ENCODE measurements around the gene ACADS.
A peak's percentile ranks its signal among the peaks of the same experiment; 100 is the strongest.

Gene ACADS, protein sequence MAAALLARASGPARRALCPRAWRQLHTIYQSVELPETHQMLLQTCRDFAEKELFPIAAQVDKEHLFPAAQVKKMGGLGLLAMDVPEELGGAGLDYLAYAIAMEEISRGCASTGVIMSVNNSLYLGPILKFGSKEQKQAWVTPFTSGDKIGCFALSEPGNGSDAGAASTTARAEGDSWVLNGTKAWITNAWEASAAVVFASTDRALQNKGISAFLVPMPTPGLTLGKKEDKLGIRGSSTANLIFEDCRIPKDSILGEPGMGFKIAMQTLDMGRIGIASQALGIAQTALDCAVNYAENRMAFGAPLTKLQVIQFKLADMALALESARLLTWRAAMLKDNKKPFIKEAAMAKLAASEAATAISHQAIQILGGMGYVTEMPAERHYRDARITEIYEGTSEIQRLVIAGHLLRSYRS

DNA sequence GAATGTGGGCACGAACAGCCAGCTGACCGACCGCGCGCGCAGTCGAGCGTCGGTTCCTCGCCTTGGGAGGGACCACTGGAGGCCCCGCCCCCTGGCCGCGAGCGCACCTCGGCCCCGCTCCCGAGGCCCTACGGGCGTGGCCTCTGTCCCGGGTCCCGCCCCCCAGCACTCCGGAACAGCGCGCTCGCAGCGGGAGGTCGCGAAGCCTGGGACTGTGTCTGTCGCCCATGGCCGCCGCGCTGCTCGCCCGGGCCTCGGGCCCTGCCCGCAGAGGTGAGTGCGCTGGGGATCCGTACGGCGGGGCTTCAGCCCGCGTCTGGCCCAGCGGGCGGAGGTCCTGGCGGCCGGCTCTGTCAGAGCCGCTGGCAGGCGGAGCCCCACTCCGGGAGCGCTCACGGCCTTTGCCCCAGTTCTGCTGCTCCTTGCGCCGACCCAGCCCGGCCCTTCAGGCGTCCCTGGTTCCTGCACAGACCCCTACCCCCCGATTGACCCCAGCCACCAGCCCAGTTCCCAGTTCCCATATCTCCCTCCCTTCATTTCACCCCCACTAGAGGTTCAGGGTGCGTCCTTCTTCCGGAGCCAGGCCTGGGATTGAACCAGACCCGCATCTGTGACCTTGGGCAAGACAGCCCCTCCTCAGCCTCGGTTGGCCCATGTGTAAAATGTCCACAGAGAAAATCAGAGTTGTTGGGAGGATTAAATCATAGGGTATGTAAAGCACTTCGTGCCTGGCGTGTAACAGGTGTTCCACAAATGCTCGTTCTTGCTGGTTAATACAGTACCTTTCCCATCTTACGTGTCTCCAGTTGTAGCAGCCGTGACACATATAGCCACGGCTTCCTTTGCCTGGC lies at the start of gene ACADS:
Gene ACADS (plus strand): TSS at position 168 of the 851 bp plus-strand sequence. CDS start 60 bp downstream, at position 228.
- DNase-seq = peak; percentile 87 to 92

DNA sequence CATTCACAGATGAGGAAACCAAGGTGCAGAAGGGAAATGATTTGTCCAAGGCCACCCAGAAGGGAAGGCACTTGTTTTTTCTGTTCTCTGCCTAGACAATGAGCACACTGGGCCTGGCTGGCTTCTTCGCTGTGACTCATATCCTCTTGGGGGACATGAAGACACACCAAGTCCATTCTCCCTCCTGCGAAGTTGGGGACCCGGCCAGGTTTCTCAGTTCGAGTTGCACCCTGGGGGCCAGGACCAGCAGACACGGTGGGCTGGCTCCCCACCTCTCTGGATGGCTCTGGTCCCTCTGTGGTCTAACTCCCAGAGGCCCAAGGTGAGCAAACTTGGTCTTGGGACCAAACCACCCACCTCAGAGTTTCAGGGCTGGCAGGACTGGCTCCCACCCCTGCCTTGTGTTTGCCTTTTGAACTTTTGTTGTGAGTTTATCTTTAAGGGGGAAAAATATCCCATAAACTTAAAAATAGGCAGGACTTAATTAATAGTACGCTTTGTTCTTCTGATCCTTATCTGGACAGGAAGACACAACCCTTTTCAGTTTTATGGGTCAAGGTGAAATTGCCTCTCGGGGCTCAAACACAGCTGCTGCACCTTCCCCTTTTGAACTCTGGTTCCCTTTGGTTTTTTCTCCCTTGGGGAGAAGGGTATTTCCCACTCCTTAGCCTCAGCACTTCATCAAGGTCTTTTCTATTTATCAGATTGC lies 47.7 kb upstream of the ACADS start:
- DNase-seq = no peak

DNA sequence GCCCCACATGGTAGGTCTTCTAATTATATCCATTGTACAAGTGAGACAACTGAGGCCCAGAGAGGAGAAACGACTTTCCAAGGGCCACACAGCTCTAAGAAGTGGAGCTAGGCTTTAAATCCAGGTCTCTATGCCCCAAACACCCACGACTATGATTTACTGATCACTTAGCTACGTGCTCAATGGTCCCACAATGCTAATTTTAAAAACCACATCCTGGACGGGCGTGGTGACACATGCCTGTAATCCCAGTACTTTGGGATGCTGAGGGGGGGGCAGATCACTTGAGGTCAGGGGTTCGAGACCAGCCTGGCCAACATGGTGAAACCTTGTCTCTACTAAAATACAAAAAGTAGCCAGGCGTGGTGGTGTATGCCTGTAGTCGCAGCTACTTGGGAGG lies 47.1 kb upstream of the ACADS start:
- no peak for DNase-seq

DNA sequence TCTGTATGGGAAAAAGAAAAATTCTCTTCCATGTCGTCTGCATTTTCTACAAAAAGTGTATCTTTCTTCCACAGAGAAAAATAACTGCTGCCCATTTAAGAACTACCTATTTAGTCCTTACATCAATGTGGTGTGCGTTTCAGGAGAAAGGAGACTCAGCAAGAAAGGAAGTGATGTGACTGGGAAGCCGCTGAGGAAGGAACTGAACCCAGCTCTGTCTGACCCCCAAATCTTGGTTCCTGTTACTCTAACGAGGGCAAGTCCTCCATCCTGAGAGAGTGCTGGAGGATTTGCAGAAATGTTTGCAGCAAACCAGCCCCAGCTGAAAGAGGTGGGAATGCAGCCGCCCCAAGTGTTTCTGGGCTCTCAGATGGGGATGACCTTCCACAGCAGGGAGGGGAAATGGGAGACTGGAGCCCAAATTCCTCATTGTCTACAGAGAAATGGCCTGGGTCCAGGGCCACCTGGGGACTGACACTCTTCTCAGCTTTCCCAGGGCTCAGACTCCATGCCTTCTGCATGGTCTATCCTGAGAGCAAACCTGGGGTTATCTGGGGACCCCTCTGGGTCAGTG lies 45.4 kb upstream of the ACADS start:
- no peak for DNase-seq

DNA sequence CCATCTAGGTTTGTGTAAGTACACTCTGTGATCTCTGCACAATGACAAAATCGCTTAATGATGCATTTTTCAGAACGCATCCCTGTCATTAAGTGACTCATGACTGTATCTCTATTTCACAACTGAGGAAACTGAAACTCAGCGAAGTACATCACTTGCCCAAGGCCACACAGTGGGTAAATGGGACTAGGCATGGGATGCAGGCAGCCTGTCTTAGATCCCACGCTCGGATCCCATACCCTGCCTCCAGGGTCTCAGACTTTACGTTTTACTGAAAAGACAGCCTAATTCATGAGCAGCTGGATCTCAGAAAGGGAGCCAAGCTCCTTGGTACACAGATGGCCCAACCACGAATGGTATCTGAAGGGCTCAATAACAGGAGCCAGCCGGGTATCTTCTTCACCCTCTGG lies 41.1 kb upstream of the ACADS start:
- peak in 1 of 2 donors; percentile 34 for DNase-seq

DNA sequence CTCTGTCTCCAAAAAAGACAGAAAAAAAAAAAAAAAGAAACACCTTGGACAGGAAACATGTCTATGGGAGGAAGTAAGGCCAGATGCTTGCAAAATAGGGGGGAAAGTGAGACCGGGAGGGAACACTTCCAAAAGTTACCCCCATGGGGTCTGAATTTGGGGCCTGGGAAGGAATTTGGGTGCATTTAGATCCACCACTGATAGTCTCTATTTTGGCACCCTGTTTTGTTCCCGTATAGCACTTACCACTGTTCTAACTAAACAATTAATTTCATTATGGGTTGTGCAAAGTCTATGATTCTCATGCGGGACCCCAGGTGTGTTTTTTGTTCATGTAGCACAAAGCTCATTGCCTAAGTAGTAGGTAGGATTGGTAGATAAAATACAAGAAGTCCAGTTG lies 40.1 kb upstream of the ACADS start:
- DNase-seq = no peak

DNA sequence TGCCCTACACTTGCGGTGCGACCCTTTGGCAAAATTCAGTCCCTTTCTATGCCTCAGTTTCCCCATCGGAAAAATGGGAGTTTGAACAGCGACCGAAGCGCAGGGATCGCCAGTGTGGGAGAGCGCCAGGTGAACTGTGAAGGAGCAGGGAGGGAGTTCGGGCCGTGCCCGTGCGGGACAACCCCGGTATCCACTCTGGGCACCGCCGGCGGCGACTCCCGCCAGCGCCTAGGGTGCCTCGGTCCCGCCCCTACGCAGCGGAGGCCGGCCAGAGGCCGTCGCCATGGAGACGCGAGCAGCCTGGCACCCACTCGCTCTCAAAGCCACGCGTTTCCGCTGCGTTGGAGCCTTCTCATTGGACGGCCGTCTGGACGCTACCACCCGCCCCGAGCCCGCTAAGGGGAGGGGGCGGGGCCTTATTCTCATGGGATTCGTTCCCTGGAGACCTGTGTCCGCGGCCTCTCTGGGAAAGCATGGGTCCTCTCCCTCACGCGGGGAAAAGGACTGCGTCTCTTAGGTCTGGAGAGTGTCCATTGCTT lies 39.4 kb upstream of the ACADS start:
- DNase-seq = peak; percentile 97 to 98

DNA sequence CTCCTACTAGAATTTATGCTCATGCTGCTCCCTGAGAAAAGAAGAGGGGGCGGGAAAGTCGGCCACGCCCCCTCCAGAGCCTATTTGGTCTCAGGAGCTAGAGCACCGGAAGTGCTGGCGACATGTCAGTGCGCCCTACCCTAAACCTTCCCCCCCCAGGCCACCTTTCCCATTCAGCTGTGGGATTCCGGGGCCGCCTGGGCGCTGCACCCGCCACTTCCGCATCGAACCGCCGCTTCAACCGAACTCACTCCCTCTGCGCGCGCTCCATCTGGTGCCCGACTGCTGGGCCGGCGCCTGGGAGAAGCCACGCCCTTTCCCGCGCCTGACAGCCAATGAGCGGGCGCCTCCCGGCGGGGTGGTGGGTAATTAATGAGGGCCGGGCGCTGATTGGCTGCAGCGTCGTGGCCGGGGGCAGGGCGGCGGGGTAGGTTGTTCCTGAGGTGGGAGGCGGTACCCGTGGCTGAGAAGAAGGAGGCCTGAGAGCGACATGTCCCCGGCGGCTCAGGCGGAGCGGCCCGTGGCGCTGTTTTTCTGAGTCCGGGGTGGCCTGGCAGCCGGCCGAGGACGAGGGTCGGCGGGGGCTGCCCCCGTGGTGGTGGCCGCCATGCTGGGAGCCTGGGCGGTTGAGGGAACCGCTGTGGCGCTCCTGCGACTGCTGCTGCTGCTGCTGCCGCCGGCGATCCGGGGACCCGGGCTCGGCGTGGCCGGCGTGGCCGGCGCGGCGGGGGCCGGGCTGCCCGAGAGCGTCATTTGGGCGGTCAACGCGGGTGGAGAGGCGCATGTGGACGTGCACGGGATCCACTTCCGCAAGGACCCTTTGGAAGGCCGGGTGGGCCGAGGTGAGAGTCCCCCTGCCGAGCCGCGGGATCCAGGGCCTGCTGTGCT lies 38.7 kb upstream of the ACADS start, which contains the start of gene MLEC:
Gene MLEC (plus strand): TSS at position 460 of the 888 bp plus-strand sequence. CDS start 148 bp downstream, at position 608.
- peak; percentile 99 for DNase-seq

DNA sequence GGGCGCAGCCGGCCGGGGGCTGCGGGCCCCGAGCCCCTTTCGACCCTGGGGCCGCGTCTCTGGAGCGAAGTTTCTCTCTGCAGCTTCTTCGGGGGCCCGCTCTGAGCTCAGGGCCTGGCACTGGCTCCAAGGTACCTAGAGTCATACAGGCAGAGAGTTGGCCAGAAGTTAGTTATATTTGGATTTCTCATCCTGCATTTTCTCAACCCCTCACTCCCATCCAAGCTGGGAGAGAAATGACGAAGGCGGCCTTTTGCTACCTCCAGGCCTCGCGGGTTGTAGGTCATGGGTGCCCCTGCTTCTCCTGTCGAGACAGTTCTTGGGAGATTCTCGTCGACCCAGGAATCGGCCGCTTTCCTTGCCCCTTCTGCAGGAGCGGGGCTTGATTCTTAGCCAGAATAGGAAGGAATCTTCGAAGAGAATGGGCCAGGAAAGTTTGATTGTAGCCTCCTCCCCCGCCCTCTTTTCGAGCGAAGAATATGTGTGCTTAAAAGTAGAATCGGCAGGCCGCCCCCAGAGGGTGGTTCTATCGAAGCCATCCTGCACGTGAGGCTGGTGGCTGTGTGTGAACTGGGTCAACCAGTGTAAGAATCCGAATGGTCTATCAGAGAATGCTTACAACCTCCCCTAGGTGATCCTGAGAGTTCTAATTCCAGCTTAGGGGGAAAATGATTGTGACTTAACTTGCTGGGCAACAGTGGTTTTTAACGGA lies 37.9 kb upstream of the ACADS start:
- peak in 1 of 2 donors; percentile 40 for DNase-seq

DNA sequence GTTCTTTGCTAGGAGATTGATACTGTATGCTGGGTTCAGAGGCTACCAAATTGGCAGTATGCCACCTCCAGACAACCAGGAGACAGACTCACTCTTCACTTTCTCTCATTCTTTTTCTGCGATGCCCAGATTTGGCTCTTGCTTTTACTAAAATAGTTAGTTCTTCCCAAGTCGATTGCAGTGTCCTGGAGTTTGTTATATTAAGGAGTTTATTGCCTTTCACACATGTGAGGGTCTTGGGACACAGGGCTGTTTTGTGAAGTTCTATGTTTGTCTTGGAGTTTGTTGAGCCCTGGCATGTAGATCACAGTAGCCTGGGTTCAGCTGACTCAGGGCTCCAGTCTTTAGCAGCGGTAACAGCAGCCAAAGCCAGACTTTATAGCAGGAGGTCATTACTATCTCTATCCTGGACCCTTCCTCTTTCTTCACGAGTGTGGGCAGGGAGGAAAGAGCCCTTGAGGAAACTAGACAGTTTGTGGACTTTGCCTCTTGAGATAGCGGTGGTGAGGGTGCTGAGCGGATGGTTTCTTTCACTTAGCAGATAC lies 37.0 kb upstream of the ACADS start:
- DNase-seq = no peak

DNA sequence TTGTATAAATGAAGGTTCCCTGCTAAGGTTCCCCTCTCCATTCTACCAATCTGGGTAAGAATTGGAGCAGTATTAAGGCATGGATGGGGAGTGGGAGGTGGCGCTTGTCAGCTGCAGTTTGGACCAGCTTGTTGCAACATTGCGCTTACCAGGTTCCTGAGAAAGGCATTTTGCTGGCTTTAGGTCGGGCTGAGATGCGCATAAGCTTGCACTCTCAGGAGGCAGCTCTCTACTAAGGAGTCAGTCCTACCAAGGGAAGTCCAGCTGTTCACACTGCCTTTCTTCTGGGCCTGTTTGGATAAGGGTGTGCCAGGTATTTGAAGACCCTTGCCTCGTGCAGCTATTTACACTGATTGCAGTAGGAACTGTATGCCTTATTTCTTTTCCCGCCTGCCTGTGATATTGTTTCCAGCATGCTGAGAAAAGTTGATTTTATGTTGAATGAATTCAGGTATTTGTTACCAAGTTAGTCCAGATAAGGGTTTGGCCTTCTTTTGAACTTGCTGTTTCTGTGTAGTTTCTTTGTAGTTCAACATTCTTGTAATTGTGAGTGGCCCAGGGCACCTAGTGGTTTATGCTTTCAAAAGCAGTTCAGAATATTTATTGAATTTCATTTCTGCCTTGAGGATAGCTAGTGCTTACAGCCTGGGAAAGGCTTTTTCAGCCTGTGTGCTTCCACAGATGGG lies 36.1 kb upstream of the ACADS start:
- no peak for DNase-seq

DNA sequence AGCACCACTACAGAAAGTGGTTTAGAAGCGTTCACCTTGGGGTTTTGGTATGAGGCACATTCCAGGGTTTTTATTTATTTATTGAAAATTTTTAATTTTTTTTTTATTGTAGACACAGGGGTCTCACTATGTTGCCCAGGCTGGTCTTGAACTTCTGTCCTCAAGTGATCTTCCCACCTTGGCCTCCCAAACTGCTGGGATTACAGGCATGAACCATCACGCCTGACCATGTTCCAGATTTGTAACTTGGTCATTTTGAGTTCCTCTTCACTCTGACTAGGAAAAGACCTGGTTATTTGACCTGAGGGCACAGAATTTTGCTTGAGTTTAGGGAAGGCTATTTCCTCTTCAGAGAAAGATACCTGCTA lies 35.6 kb upstream of the ACADS start:
- no peak for DNase-seq

DNA sequence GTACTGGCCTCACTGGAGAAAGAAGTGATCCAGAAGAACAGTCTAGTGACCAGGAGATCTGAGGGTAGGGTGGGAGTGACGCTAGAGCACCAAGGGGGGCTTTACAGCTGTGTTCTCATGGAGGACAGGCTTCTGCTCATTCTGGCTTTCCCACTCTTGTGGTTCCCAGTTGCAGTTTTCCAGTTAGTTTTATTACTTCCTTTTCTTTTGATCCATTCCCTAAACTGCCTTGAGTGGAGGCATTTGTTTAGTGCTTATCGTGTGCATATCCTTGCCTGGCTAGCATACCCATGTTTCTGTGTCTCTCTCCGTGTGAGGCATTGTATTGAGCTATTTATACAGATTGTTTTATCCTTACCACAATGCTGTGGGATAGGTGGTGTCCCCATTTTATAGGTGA lies 34.6 kb upstream of the ACADS start:
- DNase-seq = no peak

DNA sequence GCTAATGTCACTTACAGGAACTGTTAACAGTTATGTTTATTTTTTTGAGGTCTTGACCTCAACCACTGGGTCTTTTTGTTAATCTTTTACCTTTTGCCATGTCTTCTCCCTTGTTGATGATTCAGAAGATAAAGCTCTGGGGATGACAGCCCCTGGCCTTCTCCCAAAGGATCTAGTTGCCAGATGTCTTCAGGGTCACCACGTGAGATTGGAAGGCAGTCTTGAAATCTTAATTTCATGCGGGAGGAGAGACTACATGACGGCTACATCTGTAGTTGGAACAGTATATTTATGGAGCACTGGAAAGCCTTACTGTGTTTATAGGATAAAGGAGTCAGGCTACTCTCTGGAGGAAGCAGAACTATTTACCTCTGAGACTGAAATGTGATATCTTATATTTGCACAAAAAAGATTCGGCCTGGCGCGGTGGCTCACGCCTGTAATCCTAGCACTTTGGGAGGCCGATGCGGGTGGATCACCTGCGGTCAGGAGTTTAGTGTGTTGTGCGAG lies 33.0 kb upstream of the ACADS start:
- DNase-seq = no peak

DNA sequence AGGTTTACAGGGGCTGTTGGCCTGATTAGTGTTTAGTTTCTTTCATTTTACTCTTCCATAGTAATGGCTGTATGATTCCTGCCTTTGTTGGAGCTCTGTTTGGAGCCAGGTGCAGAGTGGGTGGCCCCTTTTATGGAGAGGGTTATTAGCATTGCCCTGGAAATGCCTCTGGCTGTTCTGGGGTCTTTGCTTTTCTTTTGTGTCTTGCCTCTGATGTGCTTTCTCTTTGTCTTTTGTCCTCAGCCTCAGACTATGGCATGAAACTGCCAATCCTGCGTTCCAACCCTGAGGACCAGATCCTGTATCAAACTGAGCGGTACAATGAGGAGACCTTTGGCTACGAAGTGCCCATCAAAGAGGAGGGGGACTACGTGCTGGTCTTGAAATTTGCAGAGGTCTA lies 31.8 kb upstream of the ACADS start:
- DNase-seq = no peak

DNA sequence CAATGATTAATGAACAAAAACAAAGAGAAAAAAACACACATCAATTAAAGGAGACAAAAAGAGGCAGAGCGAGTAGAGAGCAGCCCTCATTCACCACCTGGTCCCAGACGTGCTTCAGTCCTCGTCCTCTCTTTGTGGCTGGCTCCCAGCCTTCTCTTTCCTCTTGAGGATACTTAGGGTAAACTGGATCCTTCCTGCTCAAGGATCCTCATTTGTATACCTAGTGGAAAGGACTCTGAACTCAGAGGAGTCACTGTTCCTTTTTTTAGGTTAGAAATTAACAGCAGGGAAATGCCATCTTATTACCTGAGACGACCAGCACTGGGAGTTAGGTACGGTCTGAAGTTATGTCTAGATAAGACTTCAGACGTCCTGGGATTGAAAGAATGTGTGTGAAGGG lies 29.0 kb upstream of the ACADS start:
- DNase-seq = no peak

DNA sequence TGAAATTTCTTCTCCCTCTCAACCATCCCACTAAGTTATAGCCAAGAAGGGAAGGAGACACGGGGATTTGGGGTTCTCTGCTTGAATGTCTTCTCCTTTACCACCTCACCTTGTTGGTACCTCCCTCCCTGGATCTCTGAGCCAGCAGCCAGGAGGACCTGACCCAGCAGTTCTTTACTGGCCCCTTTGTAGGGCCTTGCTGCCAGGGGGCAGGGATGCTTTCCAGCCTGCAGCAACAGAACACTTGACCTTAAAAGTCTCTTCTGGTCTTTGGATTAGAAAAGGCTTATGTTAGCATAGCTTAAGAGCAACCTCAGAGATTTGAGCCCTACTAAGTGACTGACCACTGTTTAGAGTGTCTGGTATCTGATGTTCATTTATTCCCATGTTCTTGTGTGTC lies 28.3 kb upstream of the ACADS start:
- no peak for DNase-seq

DNA sequence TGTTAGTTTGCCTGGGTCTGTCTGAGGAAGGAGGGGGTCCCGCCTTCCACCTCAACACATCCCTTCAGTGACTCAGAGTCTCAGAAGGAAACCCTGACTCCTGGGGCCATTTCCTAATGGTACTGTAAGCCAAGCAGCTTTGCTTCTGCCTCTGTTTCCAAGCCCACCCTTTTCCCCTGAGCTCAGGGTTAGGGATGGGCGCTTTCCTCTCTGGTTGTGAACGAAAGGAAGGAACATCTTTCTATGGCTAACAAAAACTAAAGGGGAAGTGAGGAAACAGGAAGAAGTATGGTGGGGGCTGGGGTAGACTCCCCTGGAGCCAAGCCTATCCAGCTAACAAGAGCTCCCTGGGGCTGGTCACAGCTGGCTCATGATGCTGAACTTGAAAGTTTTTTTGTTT lies 27.0 kb upstream of the ACADS start:
- no peak for DNase-seq

DNA sequence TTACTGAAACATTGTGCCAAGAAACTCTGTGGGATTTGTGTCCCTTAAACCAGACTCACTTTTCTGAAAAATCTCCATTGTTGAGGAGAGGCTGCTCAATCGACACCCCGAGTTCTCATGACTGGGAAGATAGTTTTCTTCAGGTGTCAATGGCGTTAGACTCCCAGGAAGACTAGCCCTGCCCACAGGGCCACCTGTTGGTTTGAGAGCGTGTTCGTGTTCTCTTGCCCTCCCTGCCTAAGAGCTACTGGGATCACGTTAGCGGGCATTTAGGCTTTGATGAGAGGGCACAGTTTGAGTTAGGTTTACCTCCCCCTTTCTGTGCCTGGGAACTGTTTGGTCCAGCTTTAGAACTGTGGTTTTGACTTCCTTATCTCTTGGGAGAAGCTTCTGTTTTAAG lies 26.1 kb upstream of the ACADS start:
- no peak for DNase-seq

DNA sequence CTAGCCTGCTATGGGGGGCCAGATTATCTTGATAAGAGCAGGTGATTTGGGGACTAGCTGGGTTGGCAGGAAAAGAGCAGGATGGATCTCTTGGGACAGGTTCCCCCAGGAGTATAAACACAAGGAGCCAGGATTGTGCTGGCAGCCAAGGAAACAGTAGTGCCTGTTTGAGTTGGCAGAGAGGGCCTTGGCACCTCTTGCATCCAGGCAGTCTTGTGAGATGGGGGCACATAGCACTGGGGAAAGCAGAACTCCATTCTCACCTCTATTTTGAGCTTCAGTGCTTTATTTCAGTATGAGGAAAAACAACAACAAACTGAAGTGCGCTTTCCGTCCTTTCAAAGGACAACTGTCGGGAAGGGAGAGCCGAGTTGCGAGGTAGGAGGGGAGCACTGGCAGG lies 24.7 kb upstream of the ACADS start:
- no peak for DNase-seq

All from CD4-positive, alpha-beta T cell treated with Interferon alpha-2 for 1 hour (primary cell).